ENCODE results near the gene MECP2. TPM values are rescaled to one million over a fixed set of nuclear protein-coding genes. Genes with fewer than 3 reads are reported as not detected.

Gene MECP2
- total RNA-seq, 1 experiment from 2014 or later: 20.4 TPM

GRCh38 chrX:153993079-153993478 is 104.4 kb downstream of the MECP2 start:
- Histone ChIP-seq H3K27me3 (ENCODE audit: low read length) (no peaks in the 10 kb centered on the region), H3K4me2 (ENCODE audit: low read depth, low read length, poor library complexity, severe bottlenecking) (no peak overlapping the region), H3K27ac (ENCODE audit: low read length) (no peak overlapping the region), H3K36me3 (ENCODE audit: insufficient read depth, low read length) (no peaks in the 10 kb centered on the region), H3K9ac (ENCODE audit: low read length) (no peak overlapping the region), H3K9me3 (ENCODE audit: low read length) (no peaks in the 10 kb centered on the region), H3K4me3 (ENCODE audit: low read length) (no peak overlapping the region), H4K20me1 (ENCODE audit: insufficient read depth, low read depth, low read length) (no peaks in the 10 kb centered on the region), H3K4me1 (ENCODE audit: low read length) (no peaks in the 10 kb centered on the region), H2AFZ (ENCODE audit: low read length) (no peak overlapping the region), H3K79me2 (ENCODE audit: low read length) (no peaks in the 10 kb centered on the region), H3K9me2 (replicated peaks; ENCODE audit: insufficient read depth, low read length) (no peaks in the 10 kb centered on the region)
- no peak for DNase-seq

GRCh38 chrX:153992180-153992579 is 105.3 kb downstream of the MECP2 start:
- no peak overlapping the region for H3K9ac ChIP-seq (ENCODE audit: low read length)
- H3K4me1 ChIP-seq (ENCODE audit: low read length): no peaks in the 10 kb centered on the region
- no peaks in the 10 kb centered on the region for H3K9me3 ChIP-seq (ENCODE audit: low read length)
- H3K27me3 ChIP-seq (ENCODE audit: low read length): no peaks in the 10 kb centered on the region
- no peak overlapping the region for H3K27ac ChIP-seq (ENCODE audit: low read length)
- H3K36me3 ChIP-seq (ENCODE audit: insufficient read depth, low read length): no peaks in the 10 kb centered on the region
- H4K20me1 ChIP-seq (ENCODE audit: insufficient read depth, low read depth, low read length): no peaks in the 10 kb centered on the region
- no peak for DNase-seq
- H2AFZ ChIP-seq (ENCODE audit: low read length): no peak overlapping the region
- H3K4me3 ChIP-seq (ENCODE audit: low read length): no peak overlapping the region
- H3K79me2 ChIP-seq (ENCODE audit: low read length): no peaks in the 10 kb centered on the region
- H3K9me2 ChIP-seq (replicated peaks; ENCODE audit: insufficient read depth, low read length): no peaks in the 10 kb centered on the region
- H3K4me2 ChIP-seq (ENCODE audit: low read depth, low read length, poor library complexity, severe bottlenecking): no peak overlapping the region

- Histone ChIP-seq H3K9ac (ENCODE audit: low read length) (no peak overlapping the region), H3K79me2 (ENCODE audit: low read length) (no peaks in the 10 kb centered on the region), H3K9me2 (replicated peaks; ENCODE audit: insufficient read depth, low read length) (no peaks in the 10 kb centered on the region), H3K9me3 (ENCODE audit: low read length) (no peaks in the 10 kb centered on the region), H3K4me3 (ENCODE audit: low read length) (no peak overlapping the region), H4K20me1 (ENCODE audit: insufficient read depth, low read depth, low read length) (no peaks in the 10 kb centered on the region), H3K36me3 (ENCODE audit: insufficient read depth, low read length) (no peaks in the 10 kb centered on the region), H3K27ac (ENCODE audit: low read length) (no peak overlapping the region), H2AFZ (ENCODE audit: low read length) (no peak overlapping the region), H3K4me1 (ENCODE audit: low read length) (no peaks in the 10 kb centered on the region), H3K27me3 (ENCODE audit: low read length) (no peaks in the 10 kb centered on the region), H3K4me2 (ENCODE audit: low read depth, low read length, poor library complexity, severe bottlenecking) (no peak overlapping the region)
- no peak for DNase-seq
These were observed 106.4 kb downstream of the MECP2 start for GRCh38 chrX:153991013-153991580.

GRCh38 chrX:153989973-153990655 is 107.4 kb downstream of the MECP2 start:
- Histone ChIP-seq H3K79me2 (ENCODE audit: low read length) (no peaks in the 10 kb centered on the region), H3K36me3 (ENCODE audit: insufficient read depth, low read length) (no peaks in the 10 kb centered on the region), H4K20me1 (ENCODE audit: insufficient read depth, low read depth, low read length) (no peaks in the 10 kb centered on the region), H3K9me3 (ENCODE audit: low read length) (no peaks in the 10 kb centered on the region), H3K9ac (ENCODE audit: low read length) (no peak overlapping the region), H3K4me1 (ENCODE audit: low read length) (peaks cover 4% of the 10 kb centered on the region), H2AFZ (ENCODE audit: low read length) (no peak overlapping the region), H3K9me2 (replicated peaks; ENCODE audit: insufficient read depth, low read length) (no peaks in the 10 kb centered on the region), H3K4me2 (ENCODE audit: low read depth, low read length, poor library complexity, severe bottlenecking) (no peak overlapping the region), H3K4me3 (ENCODE audit: low read length) (no peak overlapping the region), H3K27me3 (ENCODE audit: low read length) (no peaks in the 10 kb centered on the region), H3K27ac (ENCODE audit: low read length) (no peak overlapping the region)
- DNase-seq: no peak

GRCh38 chrX:153988493-153988892 is 109.0 kb downstream of the MECP2 start:
- Histone ChIP-seq H3K4me3 (ENCODE audit: low read length) (no peak overlapping the region), H2AFZ (ENCODE audit: low read length) (no peak overlapping the region), H4K20me1 (ENCODE audit: insufficient read depth, low read depth, low read length) (no peaks in the 10 kb centered on the region), H3K4me2 (ENCODE audit: low read depth, low read length, poor library complexity, severe bottlenecking) (no peak overlapping the region), H3K4me1 (ENCODE audit: low read length) (peaks cover 5% of the 10 kb centered on the region), H3K27me3 (ENCODE audit: low read length) (no peaks in the 10 kb centered on the region), H3K9ac (ENCODE audit: low read length) (no peak overlapping the region), H3K79me2 (ENCODE audit: low read length) (no peaks in the 10 kb centered on the region), H3K9me3 (ENCODE audit: low read length) (no peaks in the 10 kb centered on the region), H3K36me3 (ENCODE audit: insufficient read depth, low read length) (no peaks in the 10 kb centered on the region), H3K9me2 (replicated peaks; ENCODE audit: insufficient read depth, low read length) (no peaks in the 10 kb centered on the region), H3K27ac (ENCODE audit: low read length) (no peak overlapping the region)
- no peak for DNase-seq

GRCh38 chrX:153984351-153985178 is 113.0 kb downstream of the MECP2 start:
- Histone ChIP-seq H3K9ac (ENCODE audit: low read length) (no peak overlapping the region), H3K36me3 (ENCODE audit: insufficient read depth, low read length) (no peaks in the 10 kb centered on the region), H3K4me3 (ENCODE audit: low read length) (no peak overlapping the region), H3K9me3 (ENCODE audit: low read length) (no peaks in the 10 kb centered on the region), H3K27me3 (ENCODE audit: low read length) (no peaks in the 10 kb centered on the region), H3K9me2 (replicated peaks; ENCODE audit: insufficient read depth, low read length) (no peaks in the 10 kb centered on the region), H3K79me2 (ENCODE audit: low read length) (no peaks in the 10 kb centered on the region), H3K4me1 (ENCODE audit: low read length) (peaks cover 5% of the 10 kb centered on the region), H3K4me2 (ENCODE audit: low read depth, low read length, poor library complexity, severe bottlenecking) (no peak overlapping the region), H4K20me1 (ENCODE audit: insufficient read depth, low read depth, low read length) (no peaks in the 10 kb centered on the region), H2AFZ (ENCODE audit: low read length) (no peak overlapping the region), H3K27ac (ENCODE audit: low read length) (no peak overlapping the region)
- DNase-seq: no peak

- Histone ChIP-seq H4K20me1 (ENCODE audit: insufficient read depth, low read depth, low read length) (no peaks in the 10 kb centered on the region), H3K9me2 (replicated peaks; ENCODE audit: insufficient read depth, low read length) (no peaks in the 10 kb centered on the region), H3K36me3 (ENCODE audit: insufficient read depth, low read length) (no peaks in the 10 kb centered on the region), H2AFZ (ENCODE audit: low read length) (no peak overlapping the region), H3K27ac (ENCODE audit: low read length) (no peak overlapping the region), H3K9ac (ENCODE audit: low read length) (no peak overlapping the region), H3K4me2 (ENCODE audit: low read depth, low read length, poor library complexity, severe bottlenecking) (no peak overlapping the region), H3K9me3 (ENCODE audit: low read length) (no peaks in the 10 kb centered on the region), H3K4me3 (ENCODE audit: low read length) (no peak overlapping the region), H3K79me2 (ENCODE audit: low read length) (no peaks in the 10 kb centered on the region), H3K27me3 (ENCODE audit: low read length) (no peaks in the 10 kb centered on the region), H3K4me1 (ENCODE audit: low read length) (peaks cover 5% of the 10 kb centered on the region)
- no peak for DNase-seq
These were observed 114.2 kb downstream of the MECP2 start for GRCh38 chrX:153983321-153983801.

GRCh38 chrX:153981771-153982533 is 115.6 kb downstream of the MECP2 start:
- DNase-seq: no peak
- Histone ChIP-seq H2AFZ (ENCODE audit: low read length) (no peak overlapping the region), H3K27ac (ENCODE audit: low read length) (no peak overlapping the region), H4K20me1 (ENCODE audit: insufficient read depth, low read depth, low read length) (no peaks in the 10 kb centered on the region), H3K4me3 (ENCODE audit: low read length) (no peak overlapping the region), H3K9me3 (ENCODE audit: low read length) (no peaks in the 10 kb centered on the region), H3K27me3 (ENCODE audit: low read length) (no peaks in the 10 kb centered on the region), H3K9ac (ENCODE audit: low read length) (no peak overlapping the region), H3K4me1 (ENCODE audit: low read length) (peaks cover 5% of the 10 kb centered on the region), H3K36me3 (ENCODE audit: insufficient read depth, low read length) (no peaks in the 10 kb centered on the region), H3K9me2 (replicated peaks; ENCODE audit: insufficient read depth, low read length) (no peaks in the 10 kb centered on the region), H3K4me2 (ENCODE audit: low read depth, low read length, poor library complexity, severe bottlenecking) (no peak overlapping the region), H3K79me2 (ENCODE audit: low read length) (no peaks in the 10 kb centered on the region)
